WTC11 (cell line): ENCODE results near the gene GPATCH2.

Experiments used
- CREM ChIP-seq: sonication (generic); formaldehyde crosslinking; IDR thresholded peaks from 2 replicates; pipeline ENCODE4 v1.8.1; 2022; ENCODE audit warnings: mild to moderate bottlenecking, missing genetic modification reagents, moderate library complexity
- CTCF ChIP-seq: fragments of 200-600 bp; IDR thresholded peaks from 2 replicates; pipeline ENCODE4 v1.8.0; 2022; ENCODE audit warnings: antibody characterized with exemption
- NFYB ChIP-seq: sonication (generic); formaldehyde crosslinking; conservative IDR thresholded peaks from 2 replicates; pipeline ENCODE4 v1.8.0; 2022; ENCODE audit warnings: low read depth, missing genetic modification reagents
- SMAD3 ChIP-seq: sonication (generic); formaldehyde crosslinking; IDR thresholded peaks from 2 replicates; pipeline ENCODE4 v1.8.0; 2022; ENCODE audit warnings: missing genetic modification reagents, mild to moderate bottlenecking, borderline replicate concordance
- USF1 ChIP-seq: sonication (generic); formaldehyde crosslinking; IDR thresholded peaks from 2 replicates; pipeline ENCODE4 v1.8.0; 2022; ENCODE audit warnings: mild to moderate bottlenecking, missing genetic modification reagents
- ZNF512 ChIP-seq: sonication (generic); formaldehyde crosslinking; IDR thresholded peaks from 2 replicates; pipeline ENCODE4 v1.8.1; 2022; ENCODE audit warnings: missing genetic modification reagents, borderline replicate concordance
- ZNF671 ChIP-seq: fragments of 250-450 bp; sonication (Bioruptor Pico); IDR thresholded peaks from 2 replicates; pipeline ENCODE4 v1.8.0; 2021; ENCODE audit warnings: mild to moderate bottlenecking

GRCh38 chr1:217534566-217534965, 96.3 kb downstream of the GPATCH2 start:
- TF ChIP-seq SMAD3 (CRISPR knock-in tag) (no peak), ZNF512 (no peak), CTCF (no peak), NFYB (CRISPR knock-in tag) (no peak), ZNF671 (CRISPR knock-in tag) (no peak), CREM (CRISPR knock-in tag) (no peak), USF1 (CRISPR knock-in tag) (no peak)
